ENCODE measurements around the gene CDH23. TPM values are rescaled to one million over a fixed set of nuclear protein-coding genes. Genes with fewer than 3 reads are reported as not detected.

Gene CDH23
- total RNA-seq, 4 donors from 2014 or later = 14.4 to 29.6 (median 19.7) TPM

DNA sequence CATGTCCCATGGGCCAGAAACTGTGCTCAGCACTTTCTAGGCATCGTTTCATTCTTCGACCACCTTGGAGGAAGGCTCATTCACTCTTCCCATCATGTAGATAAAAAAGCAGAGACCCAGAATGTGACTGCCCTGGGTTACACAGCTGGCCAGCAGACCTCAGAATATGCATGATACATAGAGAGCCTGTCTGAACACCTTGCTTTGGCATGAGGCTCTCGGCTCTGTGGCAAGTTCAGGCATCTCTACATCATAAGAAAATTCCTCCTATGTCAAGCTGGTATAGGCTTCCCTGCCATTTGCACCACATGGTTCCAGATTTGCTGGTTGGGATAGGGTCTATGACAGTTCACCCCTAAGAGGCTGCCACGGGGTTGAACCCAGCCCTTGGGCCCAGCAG is 134.1 kb downstream of the CDH23 start:
- WGBS = 93% methylated on average over 3 of the region's 4 CpGs
- Histone ChIP-seq H3K4me1 (no peaks in the 10 kb centered on the region), H3K36me3 (no peaks in the 10 kb centered on the region), H3K4me3 (no peak overlapping the region), H3K9me3 (no peaks in the 10 kb centered on the region), H3K27me3 (no peaks in the 10 kb centered on the region), H3K27ac (replicated peaks in 1 of 4) (no peak overlapping the region)
- TF ChIP-seq POLR2AphosphoS5 (IDR thresholded peaks at IDR 0.05) (no peak), EP300 (IDR thresholded peaks at IDR 0.05) (no peak), POLR2A (IDR thresholded peaks at IDR 0.05; ENCODE audit: low read depth) (no peak)
- TF ChIP-seq, protein P1, sequence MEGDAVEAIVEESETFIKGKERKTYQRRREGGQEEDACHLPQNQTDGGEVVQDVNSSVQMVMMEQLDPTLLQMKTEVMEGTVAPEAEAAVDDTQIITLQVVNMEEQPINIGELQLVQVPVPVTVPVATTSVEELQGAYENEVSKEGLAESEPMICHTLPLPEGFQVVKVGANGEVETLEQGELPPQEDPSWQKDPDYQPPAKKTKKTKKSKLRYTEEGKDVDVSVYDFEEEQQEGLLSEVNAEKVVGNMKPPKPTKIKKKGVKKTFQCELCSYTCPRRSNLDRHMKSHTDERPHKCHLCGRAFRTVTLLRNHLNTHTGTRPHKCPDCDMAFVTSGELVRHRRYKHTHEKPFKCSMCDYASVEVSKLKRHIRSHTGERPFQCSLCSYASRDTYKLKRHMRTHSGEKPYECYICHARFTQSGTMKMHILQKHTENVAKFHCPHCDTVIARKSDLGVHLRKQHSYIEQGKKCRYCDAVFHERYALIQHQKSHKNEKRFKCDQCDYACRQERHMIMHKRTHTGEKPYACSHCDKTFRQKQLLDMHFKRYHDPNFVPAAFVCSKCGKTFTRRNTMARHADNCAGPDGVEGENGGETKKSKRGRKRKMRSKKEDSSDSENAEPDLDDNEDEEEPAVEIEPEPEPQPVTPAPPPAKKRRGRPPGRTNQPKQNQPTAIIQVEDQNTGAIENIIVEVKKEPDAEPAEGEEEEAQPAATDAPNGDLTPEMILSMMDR (IDR thresholded peaks at IDR 0.05) = no peak
- no peak for DNase-seq (ENCODE audit: extremely low spot score)
- intact Hi-C loops (cut with DNase I) = no loop called here

DNA sequence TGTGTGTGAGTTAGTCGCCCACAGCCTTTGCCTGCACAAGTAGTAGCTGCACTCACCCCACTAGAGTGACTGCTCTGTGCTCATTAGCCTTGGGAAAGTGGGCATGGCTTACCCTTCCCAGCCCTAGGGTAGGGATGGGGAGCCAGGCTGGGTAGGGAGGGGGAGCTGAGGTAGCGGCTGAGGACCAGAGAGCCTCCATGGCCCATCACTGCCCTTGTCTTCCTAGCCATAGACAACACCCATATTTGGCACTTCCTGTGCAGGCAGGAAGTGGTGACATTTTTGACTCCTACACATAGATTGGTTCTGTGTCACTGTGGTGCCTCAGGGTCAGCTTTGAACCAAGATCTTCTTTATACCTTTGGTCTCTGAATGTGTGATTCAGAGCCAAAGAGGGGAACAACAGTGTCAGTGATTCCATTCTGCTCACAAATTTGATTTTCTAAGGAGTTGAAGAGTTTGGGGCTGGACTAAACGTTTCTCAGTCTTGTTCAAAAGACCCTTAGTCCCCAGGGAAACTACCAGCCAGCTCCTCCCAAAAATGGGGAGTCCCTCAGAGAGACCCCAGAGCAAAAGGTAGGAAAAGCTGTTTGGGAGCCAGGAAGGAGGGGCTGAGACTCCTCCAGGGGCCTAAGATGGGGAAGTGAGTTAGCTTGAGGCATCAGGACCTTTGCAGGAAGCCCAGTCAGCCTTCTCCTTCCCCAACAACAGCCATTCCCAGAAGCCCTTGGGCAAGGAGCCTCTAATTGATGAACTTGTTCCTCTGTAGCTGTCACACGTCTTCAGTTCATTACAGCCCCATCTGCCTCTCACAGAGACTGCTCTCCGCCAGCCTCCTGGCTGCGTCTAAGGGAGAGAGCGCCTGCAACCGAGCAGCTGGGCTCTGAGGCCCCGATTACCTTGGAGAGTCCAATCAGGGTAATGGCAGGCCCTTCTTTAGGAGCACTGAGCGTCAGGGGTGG is 135.0 kb downstream of the CDH23 start:
- Histone ChIP-seq H3K4me1 (no peaks in the 10 kb centered on the region), H3K9me3 (no peaks in the 10 kb centered on the region), H3K27me3 (no peaks in the 10 kb centered on the region), H3K36me3 (no peaks in the 10 kb centered on the region), H3K4me3 (no peak overlapping the region), H3K27ac (replicated peaks in 1 of 4) (no peak overlapping the region)
- intact Hi-C loops (cut with DNase I) = no loop called here
- 84% methylated on average over 10 of the region's 10 CpGs for WGBS
- no peak for DNase-seq (ENCODE audit: extremely low spot score)
- TF ChIP-seq POLR2A (IDR thresholded peaks at IDR 0.05; ENCODE audit: low read depth) = no peak
- TF ChIP-seq POLR2AphosphoS5 (IDR thresholded peaks at IDR 0.05) = no peak
- no peak for TF ChIP-seq EP300 (IDR thresholded peaks at IDR 0.05)
- TF ChIP-seq, protein P1 (IDR thresholded peaks at IDR 0.05) = no peak

DNA sequence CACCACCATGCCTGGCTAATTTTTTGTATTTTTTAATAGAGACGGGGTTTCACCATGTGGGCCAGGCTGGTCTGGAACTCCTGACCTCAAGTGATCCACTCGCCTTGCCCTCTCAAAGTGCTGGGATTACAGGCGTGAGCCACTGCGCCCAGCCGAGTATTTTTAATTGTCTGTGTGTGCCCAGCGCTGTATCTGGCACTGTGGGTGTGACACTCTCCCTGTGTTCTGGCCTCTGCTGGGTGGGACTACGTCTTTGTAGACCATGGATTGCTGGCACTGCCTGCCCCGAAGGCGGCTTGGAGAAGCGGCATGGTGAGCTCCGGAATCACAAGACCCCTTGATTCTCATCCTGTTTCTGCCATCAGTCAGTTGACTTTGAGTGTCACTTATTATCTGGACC is 136.2 kb downstream of the CDH23 start:
- WGBS = 93% methylated on average over 11 of the region's 11 CpGs
- H3K4me3 ChIP-seq = no peak overlapping the region
- H3K27ac ChIP-seq (replicated peaks in 1 of 4) = no peak overlapping the region
- H3K4me1 ChIP-seq = no peaks in the 10 kb centered on the region
- intact Hi-C loops (cut with DNase I) = no loop called here
- no peaks in the 10 kb centered on the region for H3K9me3 ChIP-seq
- H3K36me3 ChIP-seq = no peaks in the 10 kb centered on the region
- DNase-seq (ENCODE audit: extremely low spot score) = no peak
- no peaks in the 10 kb centered on the region for H3K27me3 ChIP-seq
- TF ChIP-seq EP300 (IDR thresholded peaks at IDR 0.05) = no peak
- TF ChIP-seq POLR2A (IDR thresholded peaks at IDR 0.05; ENCODE audit: low read depth) = no peak
- TF ChIP-seq POLR2AphosphoS5 (IDR thresholded peaks at IDR 0.05) = no peak
- TF ChIP-seq, protein P1 (IDR thresholded peaks at IDR 0.05) = no peak

DNA sequence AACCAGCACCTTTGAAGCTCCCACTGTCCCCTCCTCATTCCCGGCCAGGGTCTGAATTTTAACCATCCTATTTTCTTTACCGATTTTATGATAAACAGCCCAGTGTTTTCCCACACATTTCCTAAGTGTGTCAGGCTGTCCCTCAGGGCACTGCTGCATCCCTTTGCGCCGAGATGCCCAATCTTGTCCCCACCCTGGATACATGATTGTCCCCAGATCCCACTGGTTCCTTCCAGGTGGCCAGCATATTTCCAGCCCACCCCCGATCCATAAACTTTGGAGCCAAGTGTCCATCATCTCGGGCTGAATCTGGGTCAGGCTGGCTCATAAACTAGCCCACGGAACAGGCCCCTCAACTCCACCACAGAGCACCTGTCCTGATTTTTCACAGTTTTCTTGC is 137.2 kb downstream of the CDH23 start:
- intact Hi-C loops (cut with DNase I) = no loop called here
- no peak overlapping the region for H3K27ac ChIP-seq (replicated peaks in 1 of 4)
- no peaks in the 10 kb centered on the region for H3K27me3 ChIP-seq
- no peaks in the 10 kb centered on the region for H3K4me1 ChIP-seq
- H3K4me3 ChIP-seq = no peak overlapping the region
- WGBS = 93% methylated on average over 7 of the region's 7 CpGs
- DNase-seq (ENCODE audit: extremely low spot score) = no peak
- no peaks in the 10 kb centered on the region for H3K9me3 ChIP-seq
- no peak for TF ChIP-seq EP300 (IDR thresholded peaks at IDR 0.05)
- TF ChIP-seq, protein P1 (IDR thresholded peaks at IDR 0.05) = no peak
- TF ChIP-seq POLR2A (IDR thresholded peaks at IDR 0.05; ENCODE audit: low read depth) = no peak
- no peak for TF ChIP-seq POLR2AphosphoS5 (IDR thresholded peaks at IDR 0.05)
- no peaks in the 10 kb centered on the region for H3K36me3 ChIP-seq
